Retinal pigment epithelial cell (primary cell): Measurements from ENCODE around the gene ADK.

Experiments
- DNase-seq: peaks from one replicate; pipeline ENCODE4 v3.0.0-alpha.2; 2010; ENCODE audit warnings: low read depth
- H3K4me3 ChIP-seq: 2 replicates; pipeline ENCODE4 v1.5.1; 2011; ENCODE audit warnings: mild to moderate bottlenecking, low read length, control low read depth, moderate library complexity
- CTCF ChIP-seq: conservative IDR thresholded peaks from 2 replicates; pipeline ENCODE4 v1.5.1; 2011; ENCODE audit warnings: low read depth, low read length, control low read depth, inconsistent platforms

The ADK gene

DNA sequence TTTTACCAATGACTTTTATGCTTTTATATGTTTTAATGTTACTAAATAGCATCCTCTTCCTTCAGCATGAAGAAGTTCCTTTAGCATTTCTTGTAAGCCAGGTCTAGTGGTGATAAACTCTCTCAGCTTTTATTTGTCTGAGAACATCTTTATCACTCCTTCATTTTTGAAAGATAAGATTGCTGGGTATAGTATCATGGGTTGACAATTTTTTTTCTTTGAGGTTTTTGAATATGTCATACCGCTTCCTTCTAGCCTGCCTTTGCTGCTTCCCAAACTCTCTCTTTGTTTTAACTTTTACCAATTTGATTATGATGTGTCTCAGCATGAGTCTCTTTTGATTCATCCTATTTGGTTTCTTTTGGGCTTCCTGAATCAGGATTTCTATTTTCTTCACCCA is 567.2 kb downstream of the ADK start:
- no peak for TF ChIP-seq CTCF
- no peak overlapping the region for H3K4me3 ChIP-seq
- no peak for DNase-seq

GRCh38 chr10:74728225-74728624 is 577.2 kb downstream of the ADK start:
- no peak overlapping the region for H3K4me3 ChIP-seq
- DNase-seq: no peak
- TF ChIP-seq CTCF: no peak

- no peak overlapping the region for H3K4me3 ChIP-seq
- no peak for DNase-seq
- no peak for TF ChIP-seq CTCF
Observed at GRCh38 chr10:74730246-74730645, 579.2 kb downstream of the ADK start.

GRCh38 chr10:74733612-74734011 is 582.6 kb downstream of the ADK start:
- no peak for TF ChIP-seq CTCF
- no peak overlapping the region for H3K4me3 ChIP-seq
- no peak for DNase-seq

DNA sequence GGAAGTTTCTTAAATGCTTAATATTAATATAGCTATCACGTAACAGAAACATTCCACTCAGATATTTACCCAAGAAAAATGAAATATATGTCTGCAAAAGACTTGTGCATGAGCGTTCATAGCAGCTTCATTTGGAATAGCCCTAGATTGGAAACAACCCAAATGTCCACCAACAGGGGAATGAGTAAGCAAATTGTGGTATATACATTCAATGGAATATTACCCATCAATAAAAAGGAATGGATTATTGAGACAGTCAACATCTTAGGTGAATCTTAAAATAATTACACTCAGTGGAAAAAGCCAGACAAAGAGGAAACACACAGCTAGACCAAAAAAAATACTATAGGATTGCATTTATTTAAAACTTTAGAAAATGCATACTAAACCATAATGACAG is 585.0 kb downstream of the ADK start:
- DNase-seq: no peak
- no peak overlapping the region for H3K4me3 ChIP-seq
- TF ChIP-seq CTCF: no peak

GRCh38 chr10:74738052-74738451 is 587.0 kb downstream of the ADK start:
- DNase-seq: no peak
- H3K4me3 ChIP-seq: no peak overlapping the region
- TF ChIP-seq CTCF: no peak

GRCh38 chr10:74738542-74738941 is 587.5 kb downstream of the ADK start:
- no peak overlapping the region for H3K4me3 ChIP-seq
- no peak for DNase-seq
- TF ChIP-seq CTCF: no peak
